Endodermal cell (in vitro differentiated cells): ENCODE measurements around the gene DAND5. TPM values are rescaled to one million over a fixed set of nuclear protein-coding genes. Genes with fewer than 3 reads are reported as not detected.

ENCODE experiments used
- DNase-seq: peaks from one replicate; pipeline ENCODE4 v3.0.0-alpha.2; 2017
- H3K27ac ChIP-seq: 2 replicates; pipeline ENCODE4 v1.5.1; 2013; ENCODE audit warnings: mild to moderate bottlenecking, low read depth, low read length, moderate library complexity
- H3K27me3 ChIP-seq: 2 replicates; pipeline ENCODE4 v1.6.1; 2013; ENCODE audit warnings: mild to moderate bottlenecking, low read length, moderate library complexity; ENCODE audit not compliant: insufficient read depth, control insufficient read depth, poor library complexity, severe bottlenecking
- H3K36me3 ChIP-seq: 2 replicates; pipeline ENCODE4 v1.7.0; 2013; ENCODE audit warnings: mild to moderate bottlenecking, low read length, moderate library complexity; ENCODE audit not compliant: control insufficient read depth, insufficient read depth
- H3K4me1 ChIP-seq: one replicate; pipeline ENCODE4 v1.7.0; 2013; ENCODE audit warnings: low read length; ENCODE audit not compliant: control insufficient read depth, insufficient read depth
- H3K4me3 ChIP-seq: 2 replicates; pipeline ENCODE4 v1.5.1; 2013; ENCODE audit warnings: mild to moderate bottlenecking, low read length, moderate library complexity
- H3K9ac ChIP-seq: 2 replicates; pipeline ENCODE4 v1.6.1; 2013; ENCODE audit warnings: mild to moderate bottlenecking, low read length, moderate library complexity; ENCODE audit not compliant: poor library complexity, severe bottlenecking; ENCODE audit errors: extremely low read depth
- H3K9me3 ChIP-seq: 2 replicates; pipeline ENCODE4 v1.6.1; 2013; ENCODE audit warnings: mild to moderate bottlenecking, low read length, moderate library complexity; ENCODE audit not compliant: control insufficient read depth
- H3K27ac Mint-ChIP-seq: 2 replicates; pipeline ENCODE4 v1.8.0; 2020; ENCODE audit warnings: mixed read lengths
- H3K27me3 Mint-ChIP-seq: 2 replicates; pipeline ENCODE4 v1.8.0; 2021; ENCODE audit warnings: mild to moderate bottlenecking, mixed read lengths; ENCODE audit not compliant: insufficient read depth
- H3K36me3 Mint-ChIP-seq: 2 replicates; pipeline ENCODE4 v1.8.0; 2020; ENCODE audit warnings: low read depth, mixed read lengths
- H3K4me1 Mint-ChIP-seq: 2 replicates; pipeline ENCODE4 v1.8.0; 2020; ENCODE audit warnings: mixed read lengths
- H3K4me3 Mint-ChIP-seq: 2 replicates; pipeline ENCODE4 v1.8.0; 2020; ENCODE audit warnings: mild to moderate bottlenecking, moderate library complexity, mixed read lengths
- H3K9me3 Mint-ChIP-seq: 2 replicates; pipeline ENCODE4 v1.8.0; 2020; ENCODE audit warnings: mild to moderate bottlenecking, mixed read lengths
- CTCF ChIP-seq: fragments of 200-600 bp; sonication (generic); conservative IDR thresholded peaks from 2 replicates; pipeline ENCODE4 v1.5.0; 2021; ENCODE audit warnings: antibody characterized with exemption, mild to moderate bottlenecking
- WGBS, 2 experiments: methylation state at CpG; one replicate each; pipeline versions ENCODE4 v1.1.5 to v1.1.7; 2013; ENCODE audit warnings: missing lambda C conversion rate in 2 of 2, mixed read lengths in 1 of 2; ENCODE audit not compliant: insufficient coverage in 1 of 2, insufficient read length in 1 of 2; 5-methylcytosine and 5-hydroxymethylcytosine counted together
- total RNA-seq, 2 donors: library from RNA; stranded (reverse); fragmentation: NEBNext Ultra II Directional in 1 of 2; extraction: Animal tissue kit (Norgen Biotek cat#: 25700) in 1 of 2; gene quantifications; 2 replicates in 1 of 2; 3 replicates in 1 of 2; pipeline ENCODE4 v1.2.1, GENCODE V29; 2021

The DAND5 gene
- total RNA-seq, 2 donors from 2014 or later: 0.13 to 0.40 TPM

DNA sequence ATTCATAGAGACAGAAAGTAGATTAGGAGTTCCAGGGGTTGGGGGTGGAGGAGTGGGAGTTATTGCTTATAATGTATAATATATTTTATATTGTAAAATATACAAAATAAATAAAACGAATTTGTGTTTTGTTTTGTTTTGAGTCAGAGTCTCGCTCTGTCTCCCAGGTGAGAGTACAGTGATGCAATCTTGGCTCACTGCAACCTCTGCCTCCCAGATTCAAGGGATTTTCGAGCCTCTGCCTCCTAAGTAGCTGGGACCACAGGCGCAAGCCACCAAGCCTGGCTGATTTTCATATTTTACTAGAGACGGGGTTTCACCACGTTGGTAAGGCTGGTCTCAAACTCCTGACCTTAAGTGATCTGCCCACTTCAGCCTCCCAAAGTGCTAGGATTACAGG, 9.9 kb upstream of the DAND5 start:
- Histone ChIP-seq H3K4me3 (no peak overlapping the region), H3K9me3 (no peaks in the 10 kb centered on the region), H3K9ac (no peak overlapping the region), H3K27me3 (no peaks in the 10 kb centered on the region), H3K27ac (no peak overlapping the region), H3K4me1 (no peaks in the 10 kb centered on the region), H3K36me3 (peaks cover 8% of the 10 kb centered on the region)
- H3K4me3 Mint-ChIP-seq: no peak overlapping the region
- H3K4me1 Mint-ChIP-seq: peaks cover 10% of the 10 kb centered on the region
- peaks cover 6% of the 10 kb centered on the region for H3K27me3 Mint-ChIP-seq
- WGBS, 2 experiments: 78 to 81% methylated on average over 5 to 6 of the region's 6 CpGs
- H3K27ac Mint-ChIP-seq: no peak overlapping the region
- peaks cover 2% of the 10 kb centered on the region for H3K9me3 Mint-ChIP-seq
- no peak for TF ChIP-seq CTCF
- no peak for DNase-seq
- H3K36me3 Mint-ChIP-seq: peaks cover 11% of the 10 kb centered on the region

GRCh38 chr19:12965017-12965811, 4.2 kb upstream of the DAND5 start:
- peak overlapping the region; percentile 49 for H3K27ac ChIP-seq
- Mint-ChIP-seq H3K27me3 (peaks cover 6% of the 10 kb centered on the region), H3K4me3 (peak overlapping the region; percentile 56), H3K9me3 (peaks cover 2% of the 10 kb centered on the region), H3K27ac (peak overlapping the region; percentile 87), H3K4me1 (peaks cover 4% of the 10 kb centered on the region), H3K36me3 (no peaks in the 10 kb centered on the region)
- WGBS, 2 experiments: 5% methylated on average over 14 to 34 of the region's 34 CpGs
- H3K9ac ChIP-seq: peak overlapping the region; percentile 59
- no peaks in the 10 kb centered on the region for H3K4me1 ChIP-seq
- H3K9me3 ChIP-seq: no peaks in the 10 kb centered on the region
- peak; percentile 92 for TF ChIP-seq CTCF
- no peaks in the 10 kb centered on the region for H3K27me3 ChIP-seq
- DNase-seq: peak; percentile 97
- H3K36me3 ChIP-seq: no peaks in the 10 kb centered on the region
- H3K4me3 ChIP-seq: peak overlapping the region; percentile 75

DNA sequence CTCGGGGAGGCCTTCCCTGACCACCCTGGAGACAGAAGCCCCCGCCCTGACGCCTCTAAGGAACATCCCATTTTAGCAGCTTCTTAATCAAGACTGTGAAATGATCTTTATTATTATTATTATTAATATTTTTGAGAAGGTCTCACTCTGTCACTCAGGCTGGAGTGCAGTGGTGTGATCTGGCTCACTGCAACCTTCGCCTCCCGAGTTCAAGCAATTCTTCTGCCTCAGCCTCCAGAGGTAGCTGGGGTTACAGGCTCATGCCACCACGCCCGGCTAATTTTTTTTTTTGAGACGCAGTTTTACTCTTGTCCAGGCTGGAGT, 3.6 kb upstream of the DAND5 start:
- H3K27ac Mint-ChIP-seq: peak overlapping the region; percentile 87
- Histone ChIP-seq H3K36me3 (no peaks in the 10 kb centered on the region), H3K4me3 (no peak overlapping the region), H3K27ac (peak overlapping the region; percentile 49), H3K4me1 (no peaks in the 10 kb centered on the region), H3K9me3 (no peaks in the 10 kb centered on the region), H3K27me3 (no peaks in the 10 kb centered on the region), H3K9ac (no peak overlapping the region)
- peaks cover 7% of the 10 kb centered on the region for H3K27me3 Mint-ChIP-seq
- DNase-seq: no peak
- 63 to 93% methylated on average over 3 to 8 of the region's 8 CpGs for WGBS, 2 experiments
- no peaks in the 10 kb centered on the region for H3K36me3 Mint-ChIP-seq
- TF ChIP-seq CTCF: no peak
- H3K4me1 Mint-ChIP-seq: peaks cover 4% of the 10 kb centered on the region
- H3K9me3 Mint-ChIP-seq: peaks cover 2% of the 10 kb centered on the region
- H3K4me3 Mint-ChIP-seq: peak overlapping the region; percentile 56
